Astrocyte of the spinal cord (primary cell): ENCODE data around the gene LRP2.
"Not testable (repeated sequence)": the region's sequence is repeated elsewhere in the genome, so short reads cannot be mapped to it uniquely, and the experiment has no call there.

Experiments
- DNase-seq: peaks from one replicate; pipeline ENCODE4 v3.0.0; 2011; ENCODE audit warnings: low read depth, low spot score
- H3K4me3 ChIP-seq: 2 replicates; pipeline ENCODE4 v1.5.1; 2011; ENCODE audit warnings: low read depth, mild to moderate bottlenecking, low read length, moderate library complexity
- CTCF ChIP-seq: IDR thresholded peaks from 2 replicates; pipeline ENCODE4 v1.5.1; 2012; ENCODE audit warnings: low read depth, mild to moderate bottlenecking, low read length, inconsistent platforms
- in situ Hi-C: cut with HindIII; loops from 2 replicates; pipeline ENCODE4 v1.10.0; 2017; ENCODE audit warnings: low sequenced_read_pairs

LRP2 gene

GRCh38 chr2:169272010-169272409 lies 90.3 kb downstream of the LRP2 start:
- H3K4me3 ChIP-seq = no peak overlapping the region
- no peak for TF ChIP-seq CTCF
- in situ Hi-C loops = no loop called here
- no peak for DNase-seq

- not testable (repeated sequence) for DNase-seq
These were observed 91.8 kb downstream of the LRP2 start for GRCh38 chr2:169270574-169270973.

GRCh38 chr2:169265591-169265990 lies 96.7 kb downstream of the LRP2 start:
- in situ Hi-C loops = no loop called here
- no peak for DNase-seq
- TF ChIP-seq CTCF = no peak
- no peak overlapping the region for H3K4me3 ChIP-seq

More at GRCh38 chr2:169270574-169270973, 91.8 kb downstream of the LRP2 start:
- H3K4me3 ChIP-seq, in situ Hi-C loops: not testable (repeated sequence)

- no peak overlapping the region for H3K4me3 ChIP-seq
- in situ Hi-C loops = no loop called here
- no peak for DNase-seq
- TF ChIP-seq CTCF = no peak
These were observed 101.3 kb downstream of the LRP2 start for GRCh38 chr2:169260846-169261642.

GRCh38 chr2:169260246-169260645 lies 102.1 kb downstream of the LRP2 start:
- DNase-seq = no peak
- in situ Hi-C loops = no loop called here
- H3K4me3 ChIP-seq = no peak overlapping the region
- TF ChIP-seq CTCF = no peak

- in situ Hi-C loops = no loop called here
- no peak for DNase-seq
- no peak overlapping the region for H3K4me3 ChIP-seq
- no peak for TF ChIP-seq CTCF
These were observed 102.9 kb downstream of the LRP2 start for GRCh38 chr2:169259402-169259801.

GRCh38 chr2:169258045-169258601 lies 104.2 kb downstream of the LRP2 start:
- DNase-seq = no peak
- in situ Hi-C loops = no loop called here
- no peak for TF ChIP-seq CTCF
- no peak overlapping the region for H3K4me3 ChIP-seq
